ENCODE measurements around the gene TSR3.

TSR3 gene

GRCh38 chr16:1395444-1396031 lies 43.9 kb upstream of the TSR3 start:
- no peak for DNase-seq
- H3K36me3 Mint-ChIP-seq (ENCODE audit: low read depth) = peaks cover 11% of the 10 kb centered on the region
- no peaks in the 10 kb centered on the region for H3K27me3 Mint-ChIP-seq (ENCODE audit: low read depth, poor library complexity)
- TF ChIP-seq CTCF (IDR thresholded peaks at IDR 0.05) = no peak
- H3K4me3 Mint-ChIP-seq = no peak overlapping the region
- H3K9me3 Mint-ChIP-seq = no peaks in the 10 kb centered on the region
- no peaks in the 10 kb centered on the region for H3K4me1 Mint-ChIP-seq
- no peak overlapping the region for H3K27ac Mint-ChIP-seq

- H3K36me3 Mint-ChIP-seq (ENCODE audit: low read depth) = peaks cover 15% of the 10 kb centered on the region
- DNase-seq = no peak
- TF ChIP-seq CTCF (IDR thresholded peaks at IDR 0.05) = no peak
These were observed 42.8 kb upstream of the TSR3 start for GRCh38 chr16:1394367-1394951.

GRCh38 chr16:1393613-1394176 lies 42.0 kb upstream of the TSR3 start:
- Mint-ChIP-seq H3K4me1 (no peaks in the 10 kb centered on the region), H3K9me3 (no peaks in the 10 kb centered on the region)

More at GRCh38 chr16:1394367-1394951, 42.8 kb upstream of the TSR3 start:
- H3K9me3 Mint-ChIP-seq = no peaks in the 10 kb centered on the region
- no peak overlapping the region for H3K27ac Mint-ChIP-seq
- H3K4me3 Mint-ChIP-seq = no peak overlapping the region
- H3K4me1 Mint-ChIP-seq = no peaks in the 10 kb centered on the region
- no peaks in the 10 kb centered on the region for H3K27me3 Mint-ChIP-seq (ENCODE audit: low read depth, poor library complexity)

GRCh38 chr16:1392826-1393225 lies 41.1 kb upstream of the TSR3 start:
- Mint-ChIP-seq H3K4me3 (no peak overlapping the region), H3K9me3 (no peaks in the 10 kb centered on the region), H3K27me3 (ENCODE audit: low read depth, poor library complexity) (no peaks in the 10 kb centered on the region), H3K4me1 (no peaks in the 10 kb centered on the region), H3K36me3 (ENCODE audit: low read depth) (peaks cover 8% of the 10 kb centered on the region), H3K27ac (no peak overlapping the region)
- TF ChIP-seq CTCF (IDR thresholded peaks at IDR 0.05) = no peak
- DNase-seq = no peak

More at GRCh38 chr16:1393613-1394176, 42.0 kb upstream of the TSR3 start:
- Mint-ChIP-seq H3K36me3 (ENCODE audit: low read depth) (peaks cover 15% of the 10 kb centered on the region), H3K27ac (no peak overlapping the region), H3K4me3 (no peak overlapping the region), H3K27me3 (ENCODE audit: low read depth, poor library complexity) (no peaks in the 10 kb centered on the region)
- DNase-seq = no peak
- TF ChIP-seq CTCF (IDR thresholded peaks at IDR 0.05) = no peak

- H3K9me3 Mint-ChIP-seq = no peaks in the 10 kb centered on the region
- H3K27me3 Mint-ChIP-seq (ENCODE audit: low read depth, poor library complexity) = no peaks in the 10 kb centered on the region
- H3K4me3 Mint-ChIP-seq = no peak overlapping the region
- no peaks in the 10 kb centered on the region for H3K4me1 Mint-ChIP-seq
- DNase-seq = no peak
- H3K27ac Mint-ChIP-seq = no peak overlapping the region
- peaks cover 8% of the 10 kb centered on the region for H3K36me3 Mint-ChIP-seq (ENCODE audit: low read depth)
- TF ChIP-seq CTCF (IDR thresholded peaks at IDR 0.05) = no peak
These were observed 38.6 kb upstream of the TSR3 start for GRCh38 chr16:1390239-1390779.
